ENCODE results near the gene ADRA2A.

Gene ADRA2A

GRCh38 chr10:111123883-111124282 is 47.1 kb downstream of the ADRA2A start:
- Histone ChIP-seq H3K4me1 (peaks cover 0 to 25% (median 5%) of the 10 kb centered on the region in 10 experiments; a peak in 7 of 20 replicates), H4K20me1 (no peaks in the 10 kb centered on the region), H3K36me3 (no peaks in the 10 kb centered on the region), H3K4me2 (no peak overlapping the region), H3K9me3 (replicated peaks in 1 of 11) (no peaks in the 10 kb centered on the region), H3K27ac (no peak overlapping the region), H3K27me3 (no peaks in the 10 kb centered on the region), H3K9ac (no peak overlapping the region), H3K4me3 (no peak overlapping the region)
- TF ChIP-seq Cebpa-rat (IDR thresholded peaks at IDR 0.05): no peak

DNA sequence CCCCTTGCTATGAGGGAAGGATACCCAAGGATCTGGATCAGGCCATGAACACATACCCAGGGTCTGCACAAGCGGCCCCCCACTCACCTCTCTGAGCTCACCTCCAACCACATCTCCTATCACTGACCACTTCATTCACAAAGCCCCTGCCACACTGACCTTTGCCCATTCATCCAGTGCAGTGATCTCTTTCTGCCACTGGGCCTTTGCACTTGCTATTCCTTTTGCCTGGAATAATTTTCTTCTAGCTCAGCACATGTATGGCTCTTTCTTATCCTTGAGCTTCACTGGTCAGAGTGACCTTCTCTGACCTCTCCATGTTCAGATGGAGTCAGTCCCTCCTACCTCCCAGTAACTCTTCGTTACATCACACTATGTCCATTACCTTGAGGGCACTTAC is 48.3 kb downstream of the ADRA2A start:
- H3K4me3 ChIP-seq: no peak overlapping the region
- H3K27me3 ChIP-seq: no peaks in the 10 kb centered on the region
- TF ChIP-seq Cebpa-rat (IDR thresholded peaks at IDR 0.05): no peak

DNA sequence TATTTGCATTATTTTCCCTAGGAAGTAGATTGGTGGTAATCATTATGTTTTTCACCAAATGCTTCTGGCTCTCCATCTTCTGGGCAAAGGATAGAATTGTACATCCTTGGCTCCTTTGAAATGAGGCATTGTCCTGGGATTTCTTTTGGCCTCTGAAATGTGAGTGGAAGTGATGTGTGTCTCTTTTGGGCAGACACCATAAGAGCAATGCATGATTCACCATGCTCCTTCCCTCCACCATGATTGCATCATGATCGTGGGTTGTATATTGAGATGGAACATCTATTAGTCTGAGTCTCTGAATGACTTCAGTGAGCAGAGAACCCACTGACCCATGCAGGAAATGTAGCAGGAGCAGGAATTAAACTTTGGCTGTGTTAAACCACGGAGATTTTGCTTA is 49.2 kb downstream of the ADRA2A start:
- Histone ChIP-seq H4K20me1 (no peaks in the 10 kb centered on the region), H3K27me3 (no peaks in the 10 kb centered on the region), H3K4me3 (no peak overlapping the region), H3K27ac (no peak overlapping the region), H3K9me3 (replicated peaks in 1 of 11) (no peaks in the 10 kb centered on the region), H3K4me1 (peaks cover 0 to 29% (median 5%) of the 10 kb centered on the region in 10 experiments; a peak in 7 of 20 replicates), H3K4me2 (peak overlapping the region in 3 of 11 experiments; percentile 9 to 21 (median 17); a peak in 5 of 22 replicates), H3K36me3 (no peaks in the 10 kb centered on the region), H3K9ac (no peak overlapping the region)
- TF ChIP-seq Cebpa-rat (IDR thresholded peaks at IDR 0.05): peak in 4 of 11 experiments; percentile 27 to 32 (median 29); a peak in 3 of 22 replicates

More for the DNA sequence above, 48.3 kb downstream of the ADRA2A start:
- H3K9ac ChIP-seq: no peak overlapping the region
- H3K36me3 ChIP-seq: no peaks in the 10 kb centered on the region
- no peak overlapping the region for H3K27ac ChIP-seq
- no peak overlapping the region for H3K4me2 ChIP-seq
- H3K4me1 ChIP-seq: peaks cover 0 to 29% (median 5%) of the 10 kb centered on the region in 10 experiments; a peak in 7 of 20 replicates
- no peaks in the 10 kb centered on the region for H4K20me1 ChIP-seq
- H3K9me3 ChIP-seq (replicated peaks in 1 of 11): no peaks in the 10 kb centered on the region

GRCh38 chr10:111127081-111127848 is 50.4 kb downstream of the ADRA2A start:
- H3K4me1 ChIP-seq: peaks cover 0 to 29% (median 5%) of the 10 kb centered on the region in 10 experiments; a peak in 7 of 20 replicates
- peak overlapping the region in 1 of 11 experiments; percentile 17; a peak in 1 of 22 replicates for H3K4me2 ChIP-seq
- H3K9me3 ChIP-seq (replicated peaks in 1 of 11): no peaks in the 10 kb centered on the region; a peak in 1 of 22 replicates
- no peak overlapping the region for H3K27ac ChIP-seq
- no peak for TF ChIP-seq Cebpa-rat (IDR thresholded peaks at IDR 0.05)
- no peak overlapping the region for H3K4me3 ChIP-seq
- no peaks in the 10 kb centered on the region for H3K27me3 ChIP-seq
- H3K36me3 ChIP-seq: no peaks in the 10 kb centered on the region
- no peak overlapping the region for H3K9ac ChIP-seq
- H4K20me1 ChIP-seq: no peaks in the 10 kb centered on the region

DNA sequence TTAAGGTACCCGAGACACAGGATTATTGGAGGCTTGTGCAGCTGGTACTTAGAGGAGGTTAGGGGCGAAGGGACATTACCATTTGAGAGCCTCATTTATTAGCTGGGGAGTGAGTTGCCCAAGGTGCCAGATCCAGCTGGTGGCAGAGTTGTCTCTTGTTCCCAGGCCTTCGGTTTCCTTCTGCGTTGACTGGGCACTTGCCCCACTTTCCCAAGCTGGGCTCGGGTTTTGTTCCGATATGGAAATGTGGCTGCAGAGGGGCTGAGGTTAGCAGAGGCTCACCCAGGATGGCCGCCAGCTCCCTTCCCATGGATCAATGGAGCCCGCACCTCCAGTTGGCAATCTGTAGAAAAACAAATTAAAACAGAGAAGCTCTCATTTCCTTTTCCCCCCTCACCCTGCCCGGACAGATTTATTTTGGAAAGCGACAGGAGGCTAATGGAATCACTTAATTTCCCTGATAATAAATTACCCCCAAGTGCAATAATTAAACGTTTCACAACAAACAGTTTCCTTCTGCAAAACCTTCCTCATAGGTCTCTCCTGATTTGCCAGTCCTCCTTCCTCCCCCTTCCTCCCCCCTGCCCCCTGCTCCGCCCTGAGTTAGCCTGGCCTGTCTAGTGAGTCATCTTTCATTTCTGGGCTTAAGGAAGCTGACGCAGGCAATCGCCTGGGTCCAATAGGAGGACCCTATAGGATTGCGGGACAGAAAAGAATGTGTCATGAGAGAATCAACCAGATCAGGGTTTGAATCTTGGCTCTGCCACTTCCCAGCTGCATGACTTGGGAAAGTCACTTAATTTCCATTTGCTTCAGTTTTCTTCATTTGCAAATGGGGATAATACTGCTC is 51.7 kb downstream of the ADRA2A start:
- H3K4me3 ChIP-seq: no peak overlapping the region
- no peaks in the 10 kb centered on the region for H3K27me3 ChIP-seq
- TF ChIP-seq Cebpa-rat (IDR thresholded peaks at IDR 0.05): no peak
- peaks cover 0 to 4% (median 0%) of the 10 kb centered on the region in 11 experiments; a peak in 3 of 22 replicates for H3K9me3 ChIP-seq (replicated peaks in 1 of 11)
- no peak overlapping the region for H3K27ac ChIP-seq
- peak overlapping the region in 4 of 11 experiments; percentile 5 to 54 (median 28); a peak in 5 of 22 replicates for H3K4me2 ChIP-seq
- H3K4me1 ChIP-seq: peaks cover 0 to 29% (median 5%) of the 10 kb centered on the region in 10 experiments; a peak in 7 of 20 replicates
- no peaks in the 10 kb centered on the region for H3K36me3 ChIP-seq
- H3K9ac ChIP-seq: no peak overlapping the region
- H4K20me1 ChIP-seq: no peaks in the 10 kb centered on the region

GRCh38 chr10:111129363-111129762 is 52.5 kb downstream of the ADRA2A start:
- Histone ChIP-seq H3K36me3 (no peaks in the 10 kb centered on the region), H3K27me3 (no peaks in the 10 kb centered on the region), H3K4me3 (no peak overlapping the region), H3K27ac (no peak overlapping the region), H3K4me2 (peak overlapping the region in 2 of 11 experiments; percentile 7 to 28; a peak in 1 of 22 replicates), H4K20me1 (no peaks in the 10 kb centered on the region), H3K9ac (no peak overlapping the region), H3K4me1 (peaks cover 0 to 29% (median 5%) of the 10 kb centered on the region in 10 experiments; a peak in 7 of 20 replicates), H3K9me3 (replicated peaks in 1 of 11) (peaks cover 0 to 4% (median 0%) of the 10 kb centered on the region in 11 experiments; a peak in 3 of 22 replicates)
- TF ChIP-seq Cebpa-rat (IDR thresholded peaks at IDR 0.05): no peak

DNA sequence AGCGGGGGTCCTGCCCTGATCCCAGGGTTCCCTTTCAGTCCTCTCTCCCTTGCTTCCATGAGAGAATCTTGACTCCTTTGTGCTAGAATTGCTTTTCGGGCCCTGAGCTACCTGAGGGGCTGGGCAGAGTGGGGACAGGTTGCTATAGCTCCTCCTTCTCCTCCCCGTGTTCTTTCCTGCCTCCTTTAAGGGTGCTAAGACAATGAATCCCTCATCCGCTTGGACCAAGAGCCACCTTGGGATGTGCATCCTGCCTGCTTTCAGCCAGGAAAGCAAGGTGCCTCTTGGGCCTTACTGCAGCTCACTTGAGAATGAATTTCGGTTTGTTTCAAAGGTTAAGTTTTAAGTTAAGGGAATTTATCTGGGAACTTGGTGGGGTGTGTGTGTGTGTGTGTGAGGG is 53.6 kb downstream of the ADRA2A start:
- Histone ChIP-seq H3K4me2 (no peak overlapping the region), H3K36me3 (no peaks in the 10 kb centered on the region), H4K20me1 (no peaks in the 10 kb centered on the region), H3K9me3 (replicated peaks in 1 of 11) (peaks cover 0 to 6% (median 0%) of the 10 kb centered on the region in 11 experiments; a peak in 6 of 22 replicates), H3K4me1 (peaks cover 0 to 29% (median 5%) of the 10 kb centered on the region in 10 experiments; a peak in 7 of 20 replicates), H3K9ac (no peak overlapping the region), H3K4me3 (no peak overlapping the region), H3K27ac (no peak overlapping the region), H3K27me3 (no peaks in the 10 kb centered on the region)
- TF ChIP-seq Cebpa-rat (IDR thresholded peaks at IDR 0.05): no peak

Measured in BLaER1 treated with 17β-estradiol and CSF1 and Interleukin-3, amounts not matched to agents 10 nM and 100 nM (cell line).